ENCODE data around the gene SLC9A5. TPM values are rescaled to one million over a fixed set of nuclear protein-coding genes. Genes with fewer than 3 reads are reported as not detected.

The SLC9A5 gene
- total and polyA plus RNA-seq, 10 of the 15 experiments (the other 5 are each of a cell fraction or from before 2014, with no cell fraction given): 0.26 to 5.7 (median 1.5) TPM

- no peak overlapping the region for H3K27ac ChIP-seq (ENCODE audit: control insufficient read depth, insufficient read depth)
- POLR2A ChIA-PET: interaction anchor here (1.0 kb wide), 1 partner anchor 9 kb away, joined by 3 read pairs; no protein-coding TSS in a partner anchor
- H3K9ac ChIP-seq (ENCODE audit: control insufficient read depth, insufficient read depth, low read length): no peak overlapping the region
- ATAC-seq (no peak), DNase-seq (ENCODE audit: low read depth, low spot score) (no peak), FAIRE-seq (no peak)
- 80% methylated on average over 3 of the region's 3 CpGs for WGBS (ENCODE audit: insufficient coverage, insufficient replicate concordance, low lambda C conversion rate, missing lambda C conversion rate)
- no peak overlapping the region for H2AFZ ChIP-seq (ENCODE audit: control insufficient read depth, low read depth, low read length)
- no peak overlapping the region for H3K4me2 ChIP-seq (ENCODE audit: control insufficient read depth, insufficient read depth)
- no peak overlapping the region for H3K4me3 ChIP-seq
- H3K79me2 ChIP-seq (ENCODE audit: control insufficient read depth, insufficient read depth, low read length): no peaks in the 10 kb centered on the region
- no peak for TF ChIP-seq MLLT1 (IDR thresholded peaks at IDR 0.05)
- no peak for TF ChIP-seq RELA (IDR thresholded peaks at IDR 0.05; ENCODE audit: borderline replicate concordance, partially characterized antibody)
- no peak for TF ChIP-seq TAF1 (IDR thresholded peaks at IDR 0.05; ENCODE audit: borderline replicate concordance, low read depth, low read length)
- TF ChIP-seq NR2C2 (IDR thresholded peaks at IDR 0.05; ENCODE audit: borderline replicate concordance, control insufficient read depth, insufficient read length, low read depth): no peak
- no peak for TF ChIP-seq SMAD5 (IDR thresholded peaks at IDR 0.05; ENCODE audit: low read depth)
- no peak for TF ChIP-seq KLF5 (IDR thresholded peaks at IDR 0.05; ENCODE audit: partially characterized antibody)
- no peak for TF ChIP-seq KDM1A (IDR thresholded peaks at IDR 0.05; ENCODE audit: borderline replicate concordance)
- TF ChIP-seq CHD1 (IDR thresholded peaks at IDR 0.05; ENCODE audit: low read depth, low read length): no peak
- no peak for TF ChIP-seq ZNF274 (IDR thresholded peaks at IDR 0.05; ENCODE audit: insufficient read depth, insufficient read length)
- no peak for TF ChIP-seq CREM (IDR thresholded peaks at IDR 0.05; ENCODE audit: low read depth)
- TF ChIP-seq HSF1 (IDR thresholded peaks at IDR 0.05; ENCODE audit: low read depth, low read length): no peak
- no peak for TF ChIP-seq IRF3 (IDR thresholded peaks at IDR 0.05)
- TF ChIP-seq E2F4 (IDR thresholded peaks at IDR 0.05; ENCODE audit: low read depth, low read length): no peak
- RAD21 ChIA-PET (ENCODE audit: unreplicated experiment): interaction anchor here (1.0 kb wide), 1 partner anchor 72 kb away, joined by 3 read pairs; no protein-coding TSS in a partner anchor
- no peaks in the 10 kb centered on the region for H3K4me1 ChIP-seq (ENCODE audit: control insufficient read depth, insufficient read depth, low read length)
- in situ Hi-C loops (cut with MboI): no loop called here
- no TSS peak for BruUV-seq (replicated peaks)
- H4K20me1 ChIP-seq (ENCODE audit: control insufficient read depth, insufficient read depth): no peaks in the 10 kb centered on the region
- CTCF ChIA-PET: interaction anchor here (0.5 kb wide), 1 partner anchor 10 kb away, joined by 4 read pairs; no protein-coding TSS in a partner anchor
- H3K9me3 ChIP-seq (replicated peaks; ENCODE audit: control insufficient read depth, insufficient read depth, low read length): no peaks in the 10 kb centered on the region
- H3K36me3 ChIP-seq (ENCODE audit: control insufficient read depth in 2 of 2, insufficient read depth in 2 of 2, low read length in 1 of 2): peaks cover 3 to 16% of the 10 kb centered on the region in 2 experiments; a peak in 3 of 4 replicates
- intact Hi-C loops (cut with micrococcal nuclease; ENCODE audit: unreplicated experiment): no loop called here
- no peaks in the 10 kb centered on the region for H3K27me3 ChIP-seq (replicated peaks in 1 of 2; ENCODE audit: control insufficient read depth in 2 of 2, insufficient read depth in 2 of 2, low read length in 1 of 2)
- SMC1A ChIA-PET (ENCODE audit: uncharacterized antibody, unreplicated experiment): no interaction called here
These were observed 41.9 kb upstream of the SLC9A5 start for GRCh38 chr16:67206838-67207248.
